NCI-H2029 treated with DMSO at 0.1 percent for 48 hours (cell line): ENCODE results near the gene RSPO4.

Experiments used
- DNase-seq: peaks from one replicate; lab custom pipeline; 2025; lab: John Stamatoyannopoulos, UW

RSPO4 gene

DNA sequence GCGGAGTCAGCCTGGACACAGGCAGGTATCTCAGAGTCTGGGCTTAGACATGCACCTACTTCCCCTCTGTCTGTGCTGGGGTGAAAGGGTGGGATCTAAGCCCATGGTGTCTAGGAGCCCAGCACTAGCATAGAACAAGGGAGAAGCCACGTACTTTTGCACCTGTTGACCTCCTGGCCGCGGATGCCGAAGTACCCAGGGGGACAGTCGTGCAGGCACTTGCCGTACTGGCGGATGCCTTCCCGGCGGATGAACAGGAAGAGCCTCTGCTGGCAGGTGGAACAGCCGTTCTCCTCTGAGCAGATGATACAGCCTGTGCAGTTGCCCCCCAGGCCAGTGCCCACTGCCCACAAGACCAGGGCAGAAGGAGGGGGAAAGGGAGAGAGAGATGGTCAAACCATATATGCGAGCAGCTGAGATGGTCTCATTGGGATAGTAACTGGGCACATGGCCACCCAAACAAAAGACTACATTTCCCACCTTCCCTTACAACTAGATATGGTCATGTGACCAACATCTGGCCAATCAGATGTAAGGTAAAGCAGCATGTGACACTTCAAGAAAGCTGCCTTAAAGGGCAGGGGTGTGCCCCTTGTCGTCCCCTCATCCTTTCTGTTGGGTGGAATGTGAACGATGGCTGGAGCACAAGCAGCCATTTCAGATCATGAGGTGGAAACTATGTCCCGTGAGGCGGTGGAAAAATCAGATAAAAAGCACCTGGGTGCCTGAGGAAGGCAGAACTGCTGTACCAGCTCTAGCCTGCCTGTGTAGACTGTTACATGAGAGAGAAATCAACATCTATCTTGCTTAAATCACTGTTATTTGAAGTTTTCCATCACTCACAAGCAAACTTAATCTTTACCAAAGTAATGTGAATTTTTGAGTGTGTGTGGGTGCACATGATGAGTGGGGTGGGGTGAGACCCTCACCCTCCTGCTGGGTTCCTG lies 34.0 kb downstream of the RSPO4 start:
- DNase-seq = no peak

DNA sequence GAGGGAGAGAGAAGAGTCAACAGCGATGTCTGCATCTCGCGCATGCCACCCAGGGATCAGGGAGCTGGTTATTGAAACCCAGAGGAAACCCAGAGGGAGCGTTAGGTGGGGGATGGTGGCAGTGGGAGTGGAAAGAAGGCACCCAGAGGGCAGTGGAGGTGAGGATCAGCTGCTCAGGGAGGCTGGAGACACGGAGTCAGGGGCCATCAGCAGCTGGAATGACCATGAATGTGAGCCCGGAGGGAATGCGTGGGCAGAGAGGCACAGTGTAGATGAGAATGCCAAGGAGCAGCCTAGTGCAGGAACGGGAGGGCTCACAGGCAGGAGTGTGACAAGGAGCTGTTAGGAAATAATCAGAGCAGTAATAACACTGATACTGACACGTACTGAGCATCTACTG lies 36.2 kb downstream of the RSPO4 start:
- DNase-seq = no peak

DNA sequence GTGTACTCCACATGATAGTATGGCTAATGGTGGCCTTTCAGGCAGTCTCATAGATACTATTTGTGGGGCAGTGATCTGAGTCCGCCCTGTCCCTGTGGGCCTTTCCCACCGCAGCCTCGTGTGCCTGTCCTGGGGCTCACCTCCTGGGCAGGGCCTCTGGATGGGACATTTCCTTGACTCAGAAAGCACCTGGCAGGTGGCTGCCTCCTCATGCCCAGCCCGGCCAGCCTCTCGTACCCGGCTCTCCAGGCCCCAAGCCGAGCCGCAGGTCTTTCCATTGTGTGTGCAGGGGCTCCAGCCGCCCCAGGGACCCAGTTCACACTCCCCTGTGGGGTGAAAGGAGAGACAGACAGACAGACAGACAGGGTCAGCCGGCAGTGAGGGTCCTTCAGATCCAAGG lies 38.3 kb downstream of the RSPO4 start:
- no peak for DNase-seq

GRCh38 chr20:962683-963082 lies 39.4 kb downstream of the RSPO4 start:
- no peak for DNase-seq

GRCh38 chr20:962223-962622 lies 39.9 kb downstream of the RSPO4 start:
- no peak for DNase-seq

DNA sequence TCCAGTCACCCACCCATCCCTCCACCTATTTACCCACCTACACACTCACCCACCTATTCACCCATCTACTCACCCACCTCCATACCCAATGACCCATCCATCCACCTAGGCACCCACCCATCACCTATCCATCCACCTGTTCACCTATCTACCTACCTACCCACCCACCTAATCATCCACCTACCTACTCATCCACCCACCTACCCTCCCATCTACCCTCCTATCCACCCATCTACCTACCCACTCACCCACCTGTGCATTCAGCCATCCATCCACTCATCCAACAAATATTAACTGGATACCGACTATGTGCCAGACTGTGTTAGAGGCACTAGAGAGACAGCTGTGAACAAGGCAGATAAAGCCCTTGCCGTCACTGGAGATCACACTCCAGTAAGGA lies 40.3 kb downstream of the RSPO4 start:
- no peak for DNase-seq

- no peak for DNase-seq
These were observed 42.0 kb downstream of the RSPO4 start for GRCh38 chr20:959996-960615.

DNA sequence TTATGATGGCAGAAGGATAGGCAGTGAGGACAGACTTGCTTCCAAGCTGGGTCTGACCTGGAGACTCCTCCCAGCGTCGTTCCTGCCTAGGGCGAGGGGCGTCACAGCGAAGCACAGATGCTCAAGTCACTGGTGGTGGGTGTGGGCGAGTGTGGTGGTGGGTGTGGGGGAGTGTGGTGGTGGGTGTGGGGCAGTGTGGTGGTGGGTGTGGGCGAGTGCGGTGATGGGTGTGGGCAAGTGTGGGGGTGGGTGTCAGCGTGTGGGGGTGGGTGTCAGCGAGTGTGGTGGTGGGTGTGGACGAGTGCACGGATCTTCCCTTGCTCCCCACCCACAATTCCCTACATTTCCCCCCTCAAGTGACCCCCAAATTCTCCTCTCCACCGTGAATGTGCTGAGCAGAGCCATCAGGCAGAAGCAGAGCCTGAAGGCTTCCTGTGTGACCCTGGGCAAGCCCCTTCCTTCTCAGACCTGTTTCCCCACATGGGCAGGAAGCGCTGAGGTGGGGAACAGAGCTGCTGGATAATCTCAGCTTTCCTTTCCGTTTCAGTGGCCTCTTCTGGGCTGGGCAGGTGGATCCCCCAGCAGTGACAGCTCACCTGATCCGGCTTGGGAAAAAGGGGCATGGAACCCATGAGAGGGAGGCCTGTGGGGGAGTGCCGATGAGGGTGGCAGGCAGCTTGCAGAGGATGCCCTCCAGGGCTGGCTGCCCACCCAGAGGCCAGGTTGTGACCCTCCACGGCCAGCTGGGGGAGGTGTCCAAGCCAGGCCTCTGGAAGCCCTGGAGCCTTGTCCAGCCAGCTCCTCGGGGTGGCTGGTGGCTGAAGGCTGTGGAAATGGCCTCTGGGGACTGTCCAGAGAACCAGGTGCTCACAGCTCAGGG lies 42.9 kb downstream of the RSPO4 start:
- DNase-seq = no peak

DNA sequence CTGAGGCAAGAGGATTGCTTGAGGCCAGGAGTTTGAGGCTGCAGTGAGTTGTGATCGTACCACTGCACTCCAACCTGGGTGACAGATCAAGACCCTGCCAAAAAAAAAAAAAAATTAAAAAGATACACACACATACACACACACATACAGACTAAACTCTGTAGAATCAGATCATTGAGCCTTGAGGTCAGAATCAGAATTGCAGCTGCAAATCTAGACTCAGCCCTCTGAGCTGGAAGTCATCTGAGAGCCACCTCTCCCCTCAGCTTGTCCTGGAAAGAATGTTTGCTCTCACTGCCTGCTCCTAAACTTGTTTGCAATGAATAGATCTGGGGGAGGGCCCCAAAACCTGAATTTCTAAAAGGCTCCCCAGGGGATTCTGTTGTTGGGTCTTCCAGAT lies 44.6 kb downstream of the RSPO4 start:
- no peak for DNase-seq

DNA sequence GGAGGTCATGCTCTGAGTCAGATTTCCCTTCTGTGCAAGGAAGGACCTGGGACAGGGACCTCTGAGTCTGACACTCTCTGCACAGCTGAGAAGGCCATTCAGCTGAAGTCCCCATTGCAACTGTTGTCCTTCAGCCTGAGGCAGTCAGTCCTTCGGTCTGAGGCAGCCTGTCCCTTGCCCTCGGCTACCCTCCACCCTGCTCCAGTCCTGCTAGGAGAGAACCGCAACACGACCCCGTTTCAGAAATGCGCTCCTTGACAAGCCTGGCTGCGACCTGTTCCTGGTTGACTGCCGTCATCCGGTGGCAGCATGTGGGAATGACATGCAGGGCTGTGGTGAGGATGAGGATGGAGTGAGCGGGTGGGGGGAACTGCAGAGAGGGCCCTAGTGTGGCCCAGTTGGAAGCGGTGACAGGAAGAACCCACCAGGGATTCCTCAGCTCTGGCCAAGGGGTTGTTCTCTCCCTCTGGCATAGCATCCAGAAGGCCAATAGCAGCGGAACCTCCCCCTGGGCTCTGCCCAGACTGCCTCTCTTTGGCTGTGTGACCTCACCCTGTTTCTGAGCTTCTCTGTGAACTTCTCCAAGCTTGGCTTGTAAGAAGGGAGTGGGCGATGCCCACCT lies 45.7 kb downstream of the RSPO4 start:
- DNase-seq = peak; percentile 7

- DNase-seq = no peak
These were observed 46.5 kb downstream of the RSPO4 start for GRCh38 chr20:955656-956055.

DNA sequence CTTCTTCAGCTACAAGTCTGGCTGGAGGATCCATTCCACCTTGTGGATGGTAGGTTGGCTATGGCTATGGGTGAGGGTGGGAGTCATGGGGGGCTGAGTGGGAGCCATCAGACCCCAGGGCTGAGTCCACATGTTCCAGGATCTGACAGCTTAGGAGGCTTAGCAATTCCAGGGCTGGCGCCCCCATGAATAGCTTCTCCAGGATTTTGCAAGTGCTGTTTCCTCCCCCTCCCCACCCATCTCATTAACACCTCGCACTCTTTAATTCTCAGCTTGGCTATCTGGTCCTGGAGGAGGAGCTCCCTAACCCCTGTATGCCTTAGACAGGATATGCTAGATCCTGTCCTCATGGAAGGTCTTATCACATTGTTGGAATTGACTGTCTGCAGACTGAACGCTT lies 47.0 kb downstream of the RSPO4 start:
- DNase-seq = no peak

GRCh38 chr20:953742-954141 lies 48.4 kb downstream of the RSPO4 start:
- no peak for DNase-seq

DNA sequence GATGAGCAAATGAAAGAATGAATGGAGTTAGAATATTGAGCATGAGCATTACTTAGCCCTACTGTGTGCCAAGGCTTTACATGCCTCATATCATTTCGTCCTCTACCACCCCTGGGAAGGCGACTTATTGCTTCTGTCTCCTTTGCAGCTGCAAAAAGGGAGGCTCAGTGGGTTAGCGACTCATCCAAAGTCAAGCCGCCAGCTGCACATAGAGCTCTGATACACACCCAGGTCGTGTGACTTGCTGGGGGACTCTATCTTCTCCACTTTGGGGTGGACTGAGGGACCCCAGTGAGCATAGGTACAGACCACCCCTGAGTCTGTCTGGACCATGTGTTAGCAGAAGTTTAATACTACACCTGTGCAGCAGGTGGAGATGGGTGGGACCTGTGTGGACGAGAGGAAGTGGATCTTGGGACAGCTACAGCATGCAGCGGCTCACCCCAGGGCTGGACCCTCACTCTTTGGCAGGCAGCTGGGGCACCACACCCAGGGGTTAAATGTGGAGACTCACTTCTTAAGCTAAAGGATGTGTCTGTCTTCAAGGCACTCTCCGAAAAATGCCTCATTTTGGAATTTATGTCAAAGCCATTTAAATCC lies 49.8 kb downstream of the RSPO4 start:
- DNase-seq = no peak

DNA sequence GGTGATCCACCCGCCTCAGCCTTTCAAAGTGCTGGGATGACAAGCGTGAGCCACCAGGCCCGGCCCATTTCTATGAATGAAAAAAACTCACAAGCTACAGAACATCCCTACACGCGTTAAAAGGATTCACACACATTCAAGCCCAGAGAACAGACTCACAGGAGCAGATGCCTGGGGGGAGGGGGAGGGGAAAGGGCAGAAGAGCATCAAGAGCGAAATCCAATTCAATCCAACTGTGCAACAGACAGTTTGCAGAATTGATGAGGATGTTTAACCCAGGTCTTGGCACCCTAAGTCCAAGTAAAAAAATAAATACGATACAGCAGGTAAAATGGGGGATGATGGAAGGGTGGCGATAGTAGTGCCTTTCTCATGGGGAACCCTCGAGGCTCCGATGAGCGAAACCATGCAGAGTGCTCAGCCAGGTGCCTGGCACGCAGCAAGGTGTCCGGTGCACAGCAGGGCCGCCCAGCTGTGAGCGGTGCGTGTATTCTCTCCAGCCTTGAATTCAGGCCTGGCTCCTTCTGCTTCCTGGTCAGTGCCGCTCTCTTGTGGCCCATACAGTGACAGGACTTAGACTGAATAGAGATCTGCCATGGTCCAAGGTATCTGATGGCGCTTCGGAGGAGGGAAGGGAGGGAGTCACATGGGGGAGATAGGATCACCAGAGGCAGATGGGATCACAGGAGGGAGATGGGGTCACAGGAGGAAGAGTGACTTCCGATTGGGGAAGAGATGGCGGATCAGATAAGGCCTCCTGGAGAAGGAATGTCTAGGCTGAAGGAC lies 50.5 kb downstream of the RSPO4 start:
- no peak for DNase-seq

GRCh38 chr20:949717-950116 lies 52.4 kb downstream of the RSPO4 start:
- no peak for DNase-seq

- no peak for DNase-seq
These were observed 55.3 kb downstream of the RSPO4 start for GRCh38 chr20:946826-947225.

GRCh38 chr20:945841-946240 lies 56.3 kb downstream of the RSPO4 start:
- no peak for DNase-seq

- DNase-seq = no peak
These were observed 57.2 kb downstream of the RSPO4 start for GRCh38 chr20:944774-945410.

- no peak for DNase-seq
These were observed 58.0 kb downstream of the RSPO4 start for GRCh38 chr20:944148-944547.
